ENCODE data around the gene RBM11. TPM values are rescaled to one million over a fixed set of nuclear protein-coding genes. Genes with fewer than 3 reads are reported as not detected.

The RBM11 gene
- total and polyA plus RNA-seq, 9 of the 15 experiments (the other 6 are each of a cell fraction or from before 2014, with no cell fraction given) = 0.98 to 5.3 (median 2.9) TPM

- in situ Hi-C loops (cut with MboI) (no loop called here), intact Hi-C loops (cut with micrococcal nuclease) (no loop called here)
- Histone ChIP-seq H2AFZ (ENCODE audit: low read depth, low read length) (no peak overlapping the region), H4K20me1 (replicated peaks; ENCODE audit: control insufficient read depth, insufficient read depth, low read length) (no peaks in the 10 kb centered on the region), H3K79me2 (ENCODE audit: control insufficient read depth, insufficient read depth, low read length) (no peaks in the 10 kb centered on the region), H3K9ac (ENCODE audit: insufficient read depth in 1 of 2, low read depth in 2 of 2, low read length in 2 of 2) (no peak overlapping the region), H3K27ac (ENCODE audit: extremely low read depth, low read depth, low read length) (no peak overlapping the region), H3K4me3 (no peak overlapping the region), H3K27me3 (ENCODE audit: control insufficient read depth in 2 of 2, insufficient read depth in 2 of 2, low read length in 2 of 2) (no peaks in the 10 kb centered on the region), H3K9me3 (replicated peaks; ENCODE audit: control insufficient read depth, insufficient read depth, low read depth, low read length) (no peaks in the 10 kb centered on the region), H3K36me3 (ENCODE audit: control insufficient read depth, insufficient read depth, low read length) (no peaks in the 10 kb centered on the region), H3K4me1 (replicated peaks in 1 of 2; ENCODE audit: control insufficient read depth in 2 of 2, insufficient read depth in 2 of 2, low read length in 2 of 2) (no peaks in the 10 kb centered on the region; a peak in 1 of 5 replicates), H3K4me2 (ENCODE audit: insufficient read depth, low read length) (no peak overlapping the region), H3K9me1 (ENCODE audit: control insufficient read depth, insufficient read depth, low read length) (no peaks in the 10 kb centered on the region)
- BruUV-seq (replicated peaks) = no TSS peak
- DNase-seq (ENCODE audit: extremely low read depth in 1 of 4, low spot score in 3 of 4) = no peak
- 0% methylated on average over 2 of the region's 2 CpGs for WGBS (ENCODE audit: insufficient coverage, low coverage, missing lambda C conversion rate)
- ChIA-PET POLR2A (interaction anchor here (0.5 kb wide), 1 partner anchor 29 kb away, joined by 3 read pairs; no protein-coding TSS in a partner anchor), CTCF (ENCODE audit: low intra/inter-chr PET ratio) (no interaction called here)
- peak; percentile 42; the same call in 1 of the 3 replicates for ATAC-seq
- no peak for FAIRE-seq
- TF ChIP-seq THAP12 (CRISPR knock-in tag; IDR thresholded peaks at IDR 0.05) = no peak
- TF ChIP-seq USF2 (CRISPR knock-in tag; IDR thresholded peaks at IDR 0.05) = peak; percentile 50; the same call in 1 of the 2 replicates
- no peak for TF ChIP-seq MXI1 (IDR thresholded peaks at IDR 0.05; ENCODE audit: low read depth, low read length)
- no peak for TF ChIP-seq JUNB (CRISPR knock-in tag; conservative IDR thresholded peaks at IDR 0.05)
- TF ChIP-seq POLR2G (IDR thresholded peaks at IDR 0.05; ENCODE audit: low read depth, low read length) = no peak
- no peak for TF ChIP-seq SPI1 (IDR thresholded peaks at IDR 0.05; ENCODE audit: borderline replicate concordance, low read depth, low read length)
- no peak for TF ChIP-seq ZNF239 (CRISPR knock-in tag; IDR thresholded peaks at IDR 0.05)
- TF ChIP-seq CBFA2T3 (IDR thresholded peaks at IDR 0.05) = no peak
- no peak for TF ChIP-seq CREB5 (CRISPR knock-in tag; IDR thresholded peaks at IDR 0.05)
- no peak for TF ChIP-seq ZNF436 (CRISPR knock-in tag; IDR thresholded peaks at IDR 0.05)
- no peak for TF ChIP-seq IRF2 (CRISPR knock-in tag; IDR thresholded peaks at IDR 0.05)
These were observed 27.9 kb downstream of the RBM11 start for GRCh38 chr21:14243874-14244273.

All from K562 (cell line).